ENCODE measurements around the gene PRRG1. TPM values are rescaled to one million over a fixed set of nuclear protein-coding genes. Genes with fewer than 3 reads are reported as not detected.

Gene PRRG1
- total RNA-seq, 2 experiments from 2014 or later = not detected

DNA sequence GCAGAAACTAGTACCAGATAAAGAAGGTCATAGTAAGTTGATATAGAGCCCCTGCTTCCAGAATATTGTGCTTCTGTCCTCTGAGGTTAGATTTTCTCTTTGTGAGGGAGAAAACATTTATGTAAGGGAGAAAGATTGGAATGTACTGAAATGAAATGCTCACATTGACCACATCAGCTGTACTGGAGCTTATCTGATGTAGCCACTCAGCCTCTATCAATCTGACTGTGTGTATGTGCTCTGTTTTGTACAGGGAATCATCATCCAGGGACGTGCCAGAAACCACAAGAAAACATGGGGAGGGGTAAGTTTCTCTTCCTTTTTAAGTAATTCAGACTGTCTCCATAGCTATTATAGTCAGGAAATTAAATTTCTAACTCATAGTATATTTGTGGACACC, 56.8 kb downstream of the PRRG1 start:
- no peak for ATAC-seq (ENCODE audit: poor library complexity)
- Mint-ChIP-seq H3K36me3 (ENCODE audit: low read depth) (no peaks in the 10 kb centered on the region), H3K4me1 (ENCODE audit: low read depth) (no peaks in the 10 kb centered on the region), H3K9me3 (no peaks in the 10 kb centered on the region), H3K27me3 (no peaks in the 10 kb centered on the region), H3K4me3 (no peak overlapping the region), H3K27ac (no peak overlapping the region)
- Histone ChIP-seq H3K9me3 (ENCODE audit: control insufficient read depth in 1 of 2, insufficient read depth in 1 of 2, low read length in 2 of 2) (no peaks in the 10 kb centered on the region), H3K4me1 (ENCODE audit: insufficient read depth, low read length) (no peaks in the 10 kb centered on the region), H3K27me3 (ENCODE audit: control insufficient read depth in 1 of 2, insufficient read depth in 2 of 2, low read length in 2 of 2) (no peaks in the 10 kb centered on the region), H3K36me3 (ENCODE audit: insufficient read depth, low read length) (no peaks in the 10 kb centered on the region), H3K4me3 (ENCODE audit: low read length) (no peak overlapping the region), H3K27ac (ENCODE audit: low read depth in 1 of 2, low read length in 2 of 2) (no peak overlapping the region)
- DNase-seq = no peak
- ChIA-PET CTCF (no interaction called here), POLR2A (no interaction called here)
- TF ChIP-seq, protein P1, sequence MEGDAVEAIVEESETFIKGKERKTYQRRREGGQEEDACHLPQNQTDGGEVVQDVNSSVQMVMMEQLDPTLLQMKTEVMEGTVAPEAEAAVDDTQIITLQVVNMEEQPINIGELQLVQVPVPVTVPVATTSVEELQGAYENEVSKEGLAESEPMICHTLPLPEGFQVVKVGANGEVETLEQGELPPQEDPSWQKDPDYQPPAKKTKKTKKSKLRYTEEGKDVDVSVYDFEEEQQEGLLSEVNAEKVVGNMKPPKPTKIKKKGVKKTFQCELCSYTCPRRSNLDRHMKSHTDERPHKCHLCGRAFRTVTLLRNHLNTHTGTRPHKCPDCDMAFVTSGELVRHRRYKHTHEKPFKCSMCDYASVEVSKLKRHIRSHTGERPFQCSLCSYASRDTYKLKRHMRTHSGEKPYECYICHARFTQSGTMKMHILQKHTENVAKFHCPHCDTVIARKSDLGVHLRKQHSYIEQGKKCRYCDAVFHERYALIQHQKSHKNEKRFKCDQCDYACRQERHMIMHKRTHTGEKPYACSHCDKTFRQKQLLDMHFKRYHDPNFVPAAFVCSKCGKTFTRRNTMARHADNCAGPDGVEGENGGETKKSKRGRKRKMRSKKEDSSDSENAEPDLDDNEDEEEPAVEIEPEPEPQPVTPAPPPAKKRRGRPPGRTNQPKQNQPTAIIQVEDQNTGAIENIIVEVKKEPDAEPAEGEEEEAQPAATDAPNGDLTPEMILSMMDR (IDR thresholded peaks at IDR 0.05) = no peak
- intact Hi-C loops (cut with DNase I, micrococcal nuclease) = no loop called here

DNA sequence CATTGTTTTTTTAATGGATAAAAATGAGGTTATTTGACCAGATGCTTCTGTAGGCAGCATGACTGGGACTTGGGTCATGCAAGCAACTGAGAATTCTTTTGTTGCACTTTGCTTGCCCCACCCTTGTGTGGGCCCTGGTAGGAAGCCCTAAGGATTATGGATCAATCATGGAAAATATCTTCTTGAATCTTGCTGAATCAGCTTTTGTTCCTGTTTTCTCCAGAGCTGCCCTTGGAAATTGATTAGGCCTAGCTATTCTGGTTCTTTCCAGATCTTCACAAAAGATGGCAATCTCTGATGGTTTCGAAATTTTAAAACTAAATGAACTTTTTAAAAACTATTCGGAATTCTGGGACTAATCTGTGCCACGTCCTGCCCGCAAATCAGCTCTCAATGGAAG, 58.6 kb downstream of the PRRG1 start:
- CTCF ChIA-PET = no interaction called here
- ATAC-seq (ENCODE audit: poor library complexity) (no peak), DNase-seq (no peak)
- no peaks in the 10 kb centered on the region for H3K9me3 Mint-ChIP-seq
- Histone ChIP-seq H3K27me3 (ENCODE audit: control insufficient read depth in 1 of 2, insufficient read depth in 2 of 2, low read length in 2 of 2) (no peaks in the 10 kb centered on the region), H3K9me3 (ENCODE audit: control insufficient read depth in 1 of 2, insufficient read depth in 1 of 2, low read length in 2 of 2) (no peaks in the 10 kb centered on the region), H3K4me3 (ENCODE audit: low read length) (no peak overlapping the region), H3K4me1 (ENCODE audit: insufficient read depth, low read length) (no peaks in the 10 kb centered on the region), H3K27ac (ENCODE audit: low read depth in 1 of 2, low read length in 2 of 2) (no peak overlapping the region), H3K36me3 (ENCODE audit: insufficient read depth, low read length) (no peaks in the 10 kb centered on the region)
- TF ChIP-seq, protein P1 (IDR thresholded peaks at IDR 0.05) = no peak
- POLR2A ChIA-PET = no interaction called here
- no peak overlapping the region for H3K4me3 Mint-ChIP-seq
- H3K4me1 Mint-ChIP-seq (ENCODE audit: low read depth) = no peaks in the 10 kb centered on the region
- no peak overlapping the region for H3K27ac Mint-ChIP-seq
- no peaks in the 10 kb centered on the region for H3K27me3 Mint-ChIP-seq
- intact Hi-C loops (cut with DNase I, micrococcal nuclease) = no loop called here
- H3K36me3 Mint-ChIP-seq (ENCODE audit: low read depth) = no peaks in the 10 kb centered on the region

DNA sequence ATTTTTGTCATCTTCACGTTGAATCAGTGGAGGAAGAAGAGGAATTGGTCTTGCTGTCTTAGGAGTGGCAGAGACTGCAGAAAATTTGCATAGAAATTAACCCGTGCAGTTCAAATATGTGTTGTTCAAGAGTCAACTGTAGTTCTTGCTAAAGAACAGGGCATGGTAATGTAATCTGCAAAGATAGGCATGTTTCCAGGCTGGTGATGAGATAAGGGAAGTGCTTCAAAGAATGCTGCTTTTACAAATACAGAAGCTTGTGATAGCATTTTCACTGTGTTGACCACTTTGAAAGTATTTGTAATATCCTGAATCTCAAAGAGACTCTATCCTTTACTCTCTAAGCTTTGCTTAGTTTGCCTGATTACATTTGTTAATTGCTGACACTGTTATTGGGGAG, 60.1 kb downstream of the PRRG1 start:
- Histone ChIP-seq H3K9me3 (ENCODE audit: control insufficient read depth in 1 of 2, insufficient read depth in 1 of 2, low read length in 2 of 2) (no peaks in the 10 kb centered on the region), H3K36me3 (ENCODE audit: insufficient read depth, low read length) (no peaks in the 10 kb centered on the region), H3K4me3 (ENCODE audit: low read length) (no peak overlapping the region), H3K27ac (ENCODE audit: low read depth in 1 of 2, low read length in 2 of 2) (no peak overlapping the region), H3K4me1 (ENCODE audit: insufficient read depth, low read length) (no peaks in the 10 kb centered on the region), H3K27me3 (ENCODE audit: control insufficient read depth in 1 of 2, insufficient read depth in 2 of 2, low read length in 2 of 2) (no peaks in the 10 kb centered on the region)
- ATAC-seq (ENCODE audit: poor library complexity) (no peak), DNase-seq (no peak)
- POLR2A ChIA-PET = no interaction called here
- Mint-ChIP-seq H3K36me3 (ENCODE audit: low read depth) (no peaks in the 10 kb centered on the region), H3K4me1 (ENCODE audit: low read depth) (no peaks in the 10 kb centered on the region), H3K27ac (no peak overlapping the region), H3K4me3 (no peak overlapping the region), H3K9me3 (no peaks in the 10 kb centered on the region), H3K27me3 (no peaks in the 10 kb centered on the region)
- CTCF ChIA-PET = no interaction called here
- intact Hi-C loops (cut with DNase I, micrococcal nuclease) = no loop called here
- TF ChIP-seq, protein P1 (IDR thresholded peaks at IDR 0.05) = no peak
